HG03135 (cell line): ENCODE measurements around the gene ACSS2.
"Not testable (repeated sequence)": the region's sequence is repeated elsewhere in the genome, so short reads cannot be mapped to it uniquely, and the experiment has no call there.

Experiments
- ATAC-seq: cut with Tn5 transposase; IDR thresholded peaks from one replicate; pipeline ENCODE4 v1.9.1; 2021; ENCODE audit warnings: mild to moderate bottlenecking, moderate library complexity; ENCODE audit not compliant: unreplicated experiment

The ACSS2 gene

GRCh38 chr20:34873583-34874093 lies 2.8 kb upstream of the ACSS2 start:
- ATAC-seq = no peak

DNA sequence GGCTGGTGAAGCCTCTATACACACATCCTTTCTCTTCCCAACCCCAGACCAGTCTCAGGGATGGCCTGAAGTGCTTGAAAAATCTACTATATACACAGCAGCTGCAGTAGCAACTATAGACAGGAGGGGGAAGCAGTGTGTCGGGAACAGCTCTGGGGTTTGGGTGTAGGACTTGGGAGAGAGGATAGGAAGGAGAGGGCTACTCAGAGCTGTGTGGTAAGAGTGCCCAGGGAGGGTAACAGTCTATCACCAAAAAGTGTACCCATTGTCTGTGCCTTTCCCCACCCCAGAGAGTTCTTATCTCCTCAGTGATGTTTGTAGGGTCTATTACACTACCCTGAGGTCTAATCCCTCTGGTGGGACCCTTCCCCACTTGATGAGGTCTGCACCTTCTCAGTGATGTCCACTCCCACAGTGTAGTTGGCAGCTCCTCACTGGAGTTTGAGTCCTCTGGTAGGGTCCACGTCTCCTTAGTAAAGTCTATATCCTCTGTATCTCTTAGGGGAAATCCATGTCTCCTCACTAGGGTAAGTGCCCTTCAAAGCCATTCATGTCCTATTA lies 2.2 kb upstream of the ACSS2 start:
- no peak for ATAC-seq

DNA sequence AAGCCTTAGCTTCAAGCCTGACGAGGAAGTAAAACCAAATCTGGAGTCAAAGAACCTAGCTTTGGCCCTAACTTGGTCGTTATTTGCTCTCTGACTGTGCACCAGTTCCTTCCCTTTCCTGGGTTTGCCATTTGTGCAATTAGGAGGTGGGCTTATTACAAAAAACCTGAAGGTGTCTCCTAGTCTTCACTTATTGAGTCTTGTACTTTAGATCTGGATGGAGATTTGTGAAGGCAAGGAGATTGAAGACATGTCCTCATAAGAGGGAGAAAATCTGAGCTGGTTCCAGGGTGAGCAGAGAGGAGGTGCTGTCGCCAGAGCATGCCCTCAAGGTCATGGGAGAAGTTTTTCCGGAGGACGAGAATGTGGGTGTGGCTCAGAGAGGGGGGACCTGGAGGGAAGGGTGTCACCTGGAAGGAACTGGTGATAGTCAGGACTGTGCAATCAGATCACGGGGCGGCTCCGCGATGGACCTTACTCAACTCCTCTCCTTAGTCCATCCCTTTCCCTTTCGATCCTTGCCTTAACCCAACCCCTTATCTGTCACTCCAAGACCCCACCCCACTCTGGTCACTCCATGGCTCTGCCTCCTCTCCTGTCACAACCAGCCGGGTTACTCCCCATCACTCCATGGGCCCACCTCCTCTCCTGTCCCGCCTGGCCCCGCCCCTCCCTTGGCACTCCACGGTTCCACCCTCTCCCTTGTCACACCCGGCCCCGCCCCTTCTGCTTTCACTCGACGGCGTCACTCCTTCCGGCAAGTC lies 588 bp upstream of the ACSS2 start:
- peak; percentile 62 for ATAC-seq

- no peak for ATAC-seq
Measured at GRCh38 chr20:34880215-34880850, 3.9 kb downstream of the ACSS2 start.

DNA sequence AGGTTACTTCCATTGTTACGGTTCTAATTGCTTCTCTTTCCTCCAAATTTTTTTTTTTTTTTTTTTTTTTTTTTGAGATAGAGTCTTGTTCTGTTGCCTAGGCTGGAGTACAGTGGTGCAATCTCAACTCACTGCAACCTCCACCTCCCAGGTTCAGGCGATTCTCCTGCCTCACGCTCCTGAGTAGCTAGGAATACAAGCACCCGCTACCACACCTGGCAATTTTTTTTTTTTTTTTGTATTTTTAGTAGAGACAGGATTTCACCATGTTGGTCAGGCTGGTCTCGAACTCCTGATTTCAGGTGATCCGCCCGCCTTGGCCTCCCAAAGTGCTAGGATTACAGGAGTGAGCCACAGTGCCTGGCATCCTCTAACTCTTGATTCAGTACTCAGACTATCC lies 4.6 kb downstream of the ACSS2 start:
- ATAC-seq = not testable (repeated sequence)

- no peak for ATAC-seq
Measured at GRCh38 chr20:34881689-34882088, 5.3 kb downstream of the ACSS2 start.

- ATAC-seq = no peak
Measured at GRCh38 chr20:34883087-34883688, 6.8 kb downstream of the ACSS2 start.

GRCh38 chr20:34883809-34884208 lies 7.4 kb downstream of the ACSS2 start:
- ATAC-seq = no peak

DNA sequence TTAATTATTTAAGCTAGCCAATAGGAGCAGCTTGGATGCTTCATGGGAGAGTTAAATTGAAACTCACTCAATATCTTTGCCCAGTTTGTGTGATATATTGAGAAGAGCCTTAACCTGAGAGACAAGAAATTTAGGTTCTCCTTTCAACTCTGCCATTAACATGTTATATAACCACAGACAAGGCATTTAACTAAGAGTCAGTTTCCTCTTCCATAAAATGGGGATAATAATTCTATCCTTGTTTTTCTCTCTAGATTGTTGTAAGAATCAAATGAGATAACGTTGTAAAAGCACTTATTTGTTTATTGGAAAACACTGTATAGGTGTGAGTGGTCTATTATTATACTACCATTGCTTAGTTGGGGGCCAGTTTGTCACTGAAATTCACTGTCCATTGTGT lies 7.8 kb downstream of the ACSS2 start:
- ATAC-seq = no peak

DNA sequence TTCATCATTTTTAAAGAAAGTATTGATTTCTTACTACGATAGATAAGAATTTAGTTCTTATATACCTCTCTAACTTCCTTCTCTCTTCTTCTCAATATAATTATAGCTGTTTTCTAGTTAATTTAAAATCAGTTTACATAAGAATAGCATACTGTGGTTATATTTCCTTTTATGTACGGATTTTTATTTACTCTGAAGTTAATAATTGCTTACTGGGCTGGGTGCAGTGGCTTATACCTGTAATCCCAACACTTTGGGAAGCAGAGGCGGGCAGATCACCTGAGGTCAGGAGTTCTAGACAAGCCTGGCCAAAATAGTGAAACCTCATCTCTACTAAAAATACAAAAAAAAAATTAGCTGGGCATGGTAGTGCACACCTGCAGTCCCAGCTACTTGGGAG lies 9.7 kb downstream of the ACSS2 start:
- no peak for ATAC-seq

DNA sequence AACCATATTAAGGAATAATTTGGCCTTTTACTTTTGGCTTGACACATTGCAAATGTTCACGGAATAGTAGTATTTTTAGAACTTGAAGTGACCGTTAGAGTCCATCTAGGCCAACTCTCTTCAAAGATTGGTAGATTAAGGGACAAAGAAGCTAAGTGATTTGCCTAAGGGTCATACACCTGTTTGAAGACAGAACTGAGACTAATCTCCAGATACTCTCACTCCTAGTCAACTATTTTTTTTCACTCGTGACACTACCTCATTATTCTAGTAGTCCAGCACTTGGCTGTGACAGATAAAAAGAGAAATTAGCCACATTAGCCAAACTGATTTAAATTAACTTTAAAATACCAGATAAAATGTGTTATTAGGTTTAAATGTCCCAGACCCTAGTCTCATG lies 10.6 kb downstream of the ACSS2 start:
- no peak for ATAC-seq

- no peak for ATAC-seq
Measured at GRCh38 chr20:34888468-34888867, 12.1 kb downstream of the ACSS2 start.

DNA sequence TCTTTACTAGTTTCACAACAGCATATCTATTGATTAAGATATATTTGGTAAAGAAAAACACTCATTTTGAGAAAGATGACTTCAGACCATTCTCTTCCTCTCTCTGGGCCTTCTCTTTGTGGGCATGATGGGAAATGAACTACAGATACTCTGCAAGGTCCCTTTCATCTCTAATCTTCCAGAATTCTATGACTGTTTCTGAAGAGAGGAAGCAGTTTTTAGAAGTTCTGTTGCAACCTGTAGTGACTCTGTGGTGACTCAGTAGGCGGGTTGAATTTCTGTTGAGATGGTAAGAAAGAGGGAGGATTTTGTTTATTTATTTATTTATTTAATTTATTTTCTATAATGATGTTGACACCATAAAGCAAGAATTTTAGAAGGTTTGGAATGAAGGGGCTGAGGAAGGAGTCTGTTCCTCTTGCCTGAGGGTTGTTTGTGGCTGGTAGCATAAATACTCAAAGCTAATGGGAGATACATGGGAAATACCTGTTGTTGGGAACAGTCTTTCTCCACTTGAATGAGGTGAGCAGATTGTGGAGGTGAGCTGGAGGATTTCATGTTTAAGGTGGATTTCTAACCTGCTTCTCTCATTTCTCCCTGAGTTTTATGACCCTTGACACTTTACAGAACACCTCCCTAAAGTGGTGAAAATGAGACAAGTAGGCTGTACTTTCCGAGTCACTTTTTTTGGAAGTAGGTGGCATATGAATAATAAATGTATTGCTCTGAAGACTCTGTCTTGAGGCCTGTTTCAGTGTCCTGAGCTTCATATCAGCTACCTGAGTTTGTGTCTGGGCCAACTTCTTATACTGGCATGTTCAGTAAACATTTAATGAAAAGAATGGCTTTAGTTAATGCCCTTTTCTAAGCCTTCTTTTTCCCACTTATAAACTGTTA lies 15.0 kb downstream of the ACSS2 start:
- ATAC-seq = no peak

- ATAC-seq = no peak
Measured at GRCh38 chr20:34892671-34893070, 16.3 kb downstream of the ACSS2 start.

GRCh38 chr20:34894723-34895122 lies 18.3 kb downstream of the ACSS2 start:
- ATAC-seq = no peak

DNA sequence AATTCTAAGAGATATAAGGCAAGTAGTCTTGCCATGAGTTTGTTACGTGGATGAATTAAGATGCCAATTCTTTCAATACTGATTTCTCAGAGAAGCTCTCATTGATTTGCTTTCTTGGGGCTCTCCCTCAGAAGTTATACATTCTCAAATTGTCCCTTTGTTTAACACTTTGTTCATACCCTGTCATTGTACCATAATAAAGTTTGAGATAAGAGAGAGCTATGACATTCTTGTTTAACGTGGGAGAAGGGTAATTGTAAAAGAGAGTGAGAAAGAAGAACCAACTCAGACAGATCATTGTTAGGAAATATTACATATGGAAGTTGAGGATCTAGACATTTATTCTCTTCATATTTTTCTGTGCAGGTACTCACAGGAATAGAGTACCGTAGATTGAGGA lies 19.1 kb downstream of the ACSS2 start:
- no peak for ATAC-seq

DNA sequence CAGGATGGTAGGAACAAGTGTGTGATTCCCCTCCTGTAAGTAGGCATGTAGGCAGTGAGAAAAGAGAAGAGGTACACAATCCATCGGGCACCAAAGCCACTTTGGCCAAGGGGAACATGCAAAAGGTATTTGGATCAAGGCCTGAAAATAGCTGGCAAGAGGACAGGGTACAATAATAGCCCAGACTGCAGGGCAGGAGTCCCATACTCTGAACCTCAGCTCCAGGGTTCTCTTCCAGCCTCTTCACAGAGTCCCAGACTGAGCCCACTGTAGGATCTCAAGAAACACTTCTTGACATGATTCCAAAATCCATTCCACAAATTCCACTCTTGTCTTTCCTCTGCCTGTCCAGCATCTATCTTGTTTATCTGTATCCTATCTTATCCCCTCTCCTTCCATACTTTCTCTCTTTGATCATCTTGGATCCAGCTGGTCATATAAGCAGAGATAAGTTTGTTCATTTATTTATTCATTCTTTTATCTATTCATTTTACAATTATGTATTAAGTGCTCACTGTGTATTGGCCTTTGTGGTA lies 19.7 kb downstream of the ACSS2 start:
- no peak for ATAC-seq

- ATAC-seq = not testable (repeated sequence)
Measured at GRCh38 chr20:34898129-34898528, 21.7 kb downstream of the ACSS2 start.

DNA sequence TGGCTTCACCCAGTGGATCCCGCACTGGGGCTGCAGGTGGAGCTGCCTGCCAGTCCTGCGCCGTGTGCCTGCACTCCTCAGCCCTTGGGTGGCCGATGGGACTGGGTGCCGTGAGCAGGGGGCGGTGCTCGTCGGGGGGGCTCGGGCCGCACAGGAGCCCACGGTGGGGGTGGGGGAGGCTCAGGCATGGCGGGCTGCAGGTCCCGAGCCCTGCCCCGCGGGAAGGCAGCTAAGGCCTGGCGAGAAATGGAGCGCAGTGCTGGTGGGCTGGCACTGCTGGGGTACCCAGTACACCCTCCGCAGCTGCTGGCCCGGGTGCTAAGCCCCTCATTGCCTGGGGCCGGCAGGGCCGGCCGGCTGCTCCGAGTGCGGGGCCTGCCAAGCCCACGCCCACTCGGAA lies 22.3 kb downstream of the ACSS2 start:
- not testable (repeated sequence) for ATAC-seq

DNA sequence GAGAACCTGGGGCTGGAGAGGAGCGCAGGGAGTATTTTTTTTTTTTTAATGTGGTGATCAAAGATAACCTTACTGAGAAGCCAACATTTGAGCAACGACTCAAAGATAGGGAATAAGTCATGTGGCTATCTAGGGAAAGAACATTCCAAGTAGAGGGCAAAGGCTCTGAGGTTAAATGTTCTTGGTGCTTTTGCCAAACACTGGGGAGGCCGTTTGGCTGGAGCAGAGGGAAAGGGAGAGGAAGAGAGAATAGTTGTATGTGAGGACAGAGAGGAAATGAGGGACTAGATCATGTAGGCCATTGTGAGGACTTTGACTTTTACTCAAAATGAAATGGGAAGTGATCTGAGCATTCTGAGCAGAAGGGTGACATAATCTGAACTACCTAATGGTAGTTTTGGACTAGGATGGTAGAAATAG lies 27.8 kb downstream of the ACSS2 start:
- no peak for ATAC-seq
